Measurements from ENCODE around the gene FRAT1.

FRAT1 gene

GRCh38 chr10:97363071-97363470 is 44.0 kb downstream of the FRAT1 start:
- no peak for DNase-seq

- DNase-seq = peak in 2 of 51 donors; percentile 0 to 3
Measured at GRCh38 chr10:97365761-97366351, 46.8 kb downstream of the FRAT1 start.

- no peak for DNase-seq
Measured at GRCh38 chr10:97366572-97366971, 47.5 kb downstream of the FRAT1 start.

- no peak for DNase-seq
Measured at GRCh38 chr10:97367126-97367649, 48.1 kb downstream of the FRAT1 start.

All from hypothalamus (tissue), 51 donors.